ENCODE data around the gene KLF6. TPM values are rescaled to one million over a fixed set of nuclear protein-coding genes. Genes with fewer than 3 reads are reported as not detected.

The KLF6 gene
- 64.7 and 76.7 TPM in 2 replicates for total RNA-seq

GRCh38 chr10:3784510-3785250 is at the start of gene KLF6:
Gene KLF6 (minus strand): TSS chr10:3785209. CDS start chr10:3785014, 195 bp downstream.

Data from epithelial cell of umbilical artery (primary cell).